NCI-H345 treated with DMSO at 0.1 percent for 48 hours (cell line): ENCODE measurements around the gene OR10K2.
"Not testable (repeated sequence)": the region's sequence is repeated elsewhere in the genome, so short reads cannot be mapped to it uniquely, and the experiment has no call there.

Experiments
- DNase-seq: peaks from one replicate; lab custom pipeline; 2025; ENCODE audit not compliant: unreplicated experiment; lab: John Stamatoyannopoulos, UW

OR10K2 gene

GRCh38 chr1:158426137-158426536 lies at the start of gene OR10K2:
OR10K2 (minus strand) TSS chr1:158426237; CDS start chr1:158420866, 5,371 bp downstream.
- DNase-seq, result no peak

GRCh38 chr1:158471920-158472319 lies 45.9 kb upstream of the OR10K2 start, which contains the start of gene OR10R2:
OR10R2 (plus strand) TSS chr1:158472220; CDS start chr1:158472326, 106 bp downstream.
- no peak for DNase-seq

GRCh38 chr1:158461534-158461933 lies 35.5 kb upstream of the OR10K2 start, which contains the start of gene OR10K1:
OR10K1 (plus strand) TSS chr1:158461834; CDS start chr1:158465562, 3,728 bp downstream.
- DNase-seq, result no peak

GRCh38 chr1:158458263-158458662 lies 32.2 kb upstream of the OR10K2 start:
- DNase-seq, result no peak

- DNase-seq, result no peak
Measured at GRCh38 chr1:158457246-158457645, 31.2 kb upstream of the OR10K2 start.

GRCh38 chr1:158454537-158454936 lies 28.5 kb upstream of the OR10K2 start:
- no peak for DNase-seq

GRCh38 chr1:158445376-158445775 lies 19.3 kb upstream of the OR10K2 start:
- no peak for DNase-seq

- no peak for DNase-seq
Measured at GRCh38 chr1:158434741-158435140, 8.7 kb upstream of the OR10K2 start.

- DNase-seq, result not testable (repeated sequence)
Measured at GRCh38 chr1:158430163-158430562, 4.1 kb upstream of the OR10K2 start.

- no peak for DNase-seq
Measured at GRCh38 chr1:158425027-158425426, 1.0 kb downstream of the OR10K2 start.

- DNase-seq, result no peak
Measured at GRCh38 chr1:158422212-158422611, 3.8 kb downstream of the OR10K2 start.

- DNase-seq, result no peak
Measured at GRCh38 chr1:158417586-158417985, 8.5 kb downstream of the OR10K2 start.

- DNase-seq, result no peak
Measured at GRCh38 chr1:158414651-158415345, 11.2 kb downstream of the OR10K2 start.

GRCh38 chr1:158407092-158407491 lies 18.9 kb downstream of the OR10K2 start:
- DNase-seq, result no peak

- DNase-seq, result no peak
Measured at GRCh38 chr1:158400871-158401270, 25.2 kb downstream of the OR10K2 start.

- no peak for DNase-seq
Measured at GRCh38 chr1:158398818-158399514, 27.1 kb downstream of the OR10K2 start, which contains the start of gene OR10T2. OR10T2 (minus strand) TSS chr1:158399466; CDS start chr1:158399466, 0 bp downstream.

- DNase-seq, result no peak
Measured at GRCh38 chr1:158396646-158397045, 29.4 kb downstream of the OR10K2 start.

- DNase-seq, result no peak
Measured at GRCh38 chr1:158393476-158393875, 32.6 kb downstream of the OR10K2 start.

- no peak for DNase-seq
Measured at GRCh38 chr1:158391099-158391498, 34.9 kb downstream of the OR10K2 start.

GRCh38 chr1:158390331-158390730 lies 35.7 kb downstream of the OR10K2 start:
- no peak for DNase-seq

- DNase-seq, result no peak
Measured at GRCh38 chr1:158374860-158375259, 51.2 kb downstream of the OR10K2 start.

GRCh38 chr1:158374101-158374500 lies 51.9 kb downstream of the OR10K2 start:
- not testable (repeated sequence) for DNase-seq
